ENCODE results near the gene FUS.
A peak's percentile ranks its signal among the peaks of the same experiment; 100 is the strongest.
"Not testable (repeated sequence)": the region's sequence is repeated elsewhere in the genome, so short reads cannot be mapped to it uniquely, and the experiment has no call there.

The FUS gene

GRCh38 chr16:31179747-31180459 is at the start of gene FUS:
TSS of gene FUS (plus strand) at chr16:31180139. CDS start at chr16:31180215, 76 bp downstream.
- peak; percentile 89 for DNase-seq

- no peak for DNase-seq
Observed at GRCh38 chr16:31130336-31130891, 49.5 kb upstream of the FUS start.

DNA sequence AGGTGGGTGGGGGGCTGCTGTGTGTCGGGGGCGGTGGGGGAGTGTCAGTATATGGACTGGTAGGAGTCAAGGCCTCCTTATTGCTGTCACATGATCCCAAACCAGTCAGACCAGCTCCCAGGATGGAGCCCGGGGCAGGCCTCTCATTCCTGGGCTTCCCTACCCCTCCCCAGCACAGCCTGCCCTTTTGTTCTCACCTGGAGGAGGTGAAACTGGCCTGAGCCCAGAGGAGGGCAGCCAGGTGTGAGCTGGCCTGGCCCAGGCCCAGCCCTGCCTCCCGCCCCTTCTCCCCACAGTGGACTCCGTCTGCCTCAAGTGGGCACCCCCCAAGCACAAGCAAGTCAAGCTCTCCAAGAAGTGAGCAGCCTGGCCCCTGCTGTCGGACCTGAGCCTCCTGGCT is 49.0 kb upstream of the FUS start:
- DNase-seq: no peak

DNA sequence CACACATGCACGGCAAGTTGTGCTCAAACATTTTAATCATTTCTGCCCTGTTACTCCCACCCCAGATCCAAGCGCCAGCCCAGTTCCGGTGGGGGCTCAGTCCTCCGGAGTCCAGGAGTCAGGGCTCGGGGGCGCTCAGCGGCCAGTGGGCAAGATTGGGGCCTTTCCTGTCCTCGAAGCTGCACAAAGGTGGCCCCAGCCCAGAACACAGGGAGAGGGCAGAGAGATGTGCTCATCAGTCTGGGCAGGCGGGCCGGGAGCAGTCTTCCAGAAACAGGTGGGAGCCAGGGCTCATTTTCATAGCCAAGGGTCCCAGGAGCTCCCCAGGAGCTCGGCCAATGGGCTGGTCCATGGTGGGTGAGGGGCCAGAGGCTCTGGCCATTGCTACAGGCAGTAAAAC is 48.5 kb upstream of the FUS start:
- no peak for DNase-seq

GRCh38 chr16:31131841-31132271 is 48.1 kb upstream of the FUS start:
- no peak for DNase-seq

DNA sequence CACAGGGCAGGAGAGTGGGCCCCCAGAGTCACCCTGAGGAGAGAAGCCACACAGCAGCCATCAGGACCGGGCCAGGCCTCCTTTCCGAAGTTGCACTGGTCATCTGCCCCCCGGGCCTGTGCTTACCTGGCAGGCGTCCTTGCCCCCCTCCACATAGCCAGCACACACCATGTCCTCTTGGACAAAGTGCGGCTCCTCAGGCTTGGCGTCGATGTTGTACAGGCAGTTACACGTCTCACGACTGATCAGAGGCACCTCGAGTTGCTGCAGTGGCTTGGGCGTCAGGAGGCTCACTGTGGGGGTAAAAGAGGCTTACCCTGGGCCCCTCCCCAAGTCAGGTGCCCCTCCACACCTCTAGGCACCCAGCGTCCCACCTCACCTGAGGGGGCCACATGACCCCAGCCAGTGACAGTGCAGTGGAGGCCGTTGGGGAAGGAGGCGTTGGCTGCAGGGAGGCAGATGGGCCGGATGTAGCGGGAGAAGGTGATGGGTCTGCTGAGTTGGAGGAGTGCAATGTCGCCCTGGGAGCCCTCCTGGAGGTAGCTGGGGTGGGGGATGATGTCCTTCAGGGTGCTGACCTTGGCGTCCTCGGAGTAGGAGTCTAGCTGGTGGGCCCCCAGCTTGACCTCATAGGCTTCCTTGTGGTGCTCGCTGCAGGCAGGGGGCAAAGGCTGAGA is 47.5 kb upstream of the FUS start:
- no peak for DNase-seq

DNA sequence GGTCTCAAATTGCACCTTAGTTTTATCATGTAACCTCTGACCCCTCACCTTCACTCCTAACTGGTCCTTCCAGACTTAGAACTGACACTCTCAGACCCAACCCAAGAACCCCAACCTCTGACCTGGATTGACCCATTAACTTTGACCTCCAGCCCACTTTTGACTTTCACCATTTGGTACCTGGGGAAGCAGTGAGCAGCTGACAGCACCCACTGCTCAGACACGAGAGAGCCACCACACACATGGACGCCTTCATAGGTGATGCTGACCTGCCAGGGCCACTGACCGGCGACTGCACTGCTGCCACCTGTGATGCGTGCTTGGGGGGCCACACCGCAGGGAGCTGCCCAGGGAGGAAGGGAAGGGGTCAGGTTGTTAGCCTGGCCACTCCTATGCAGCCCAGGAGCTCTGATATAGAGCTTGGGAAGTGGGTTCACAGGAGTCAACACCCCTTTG is 46.9 kb upstream of the FUS start:
- no peak for DNase-seq

DNA sequence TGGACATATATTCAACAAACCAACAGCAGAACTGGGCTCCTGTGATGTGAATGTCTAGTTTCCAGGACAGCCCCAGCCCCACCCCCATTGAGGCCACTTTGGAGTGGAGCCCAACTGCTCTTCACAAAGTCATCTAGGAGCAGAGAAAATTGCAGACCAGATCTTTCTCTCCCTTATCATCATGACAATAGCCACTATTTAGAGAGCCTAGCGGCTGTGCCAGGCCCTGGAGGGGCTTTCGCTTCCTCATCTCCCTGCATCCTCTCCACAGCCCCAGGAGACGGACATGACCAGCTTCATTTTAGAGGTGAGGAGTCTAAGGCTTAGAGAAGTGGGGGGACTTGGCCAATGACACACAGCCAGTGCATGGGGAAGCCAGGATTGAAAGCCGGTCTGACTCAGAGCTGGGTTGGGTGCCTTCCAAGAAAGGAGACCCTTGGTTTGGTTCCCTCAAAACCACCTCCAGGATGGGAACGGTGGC is 45.8 kb upstream of the FUS start:
- DNase-seq: no peak

- no peak for DNase-seq
Observed at GRCh38 chr16:31134625-31135534, 45.1 kb upstream of the FUS start.

DNA sequence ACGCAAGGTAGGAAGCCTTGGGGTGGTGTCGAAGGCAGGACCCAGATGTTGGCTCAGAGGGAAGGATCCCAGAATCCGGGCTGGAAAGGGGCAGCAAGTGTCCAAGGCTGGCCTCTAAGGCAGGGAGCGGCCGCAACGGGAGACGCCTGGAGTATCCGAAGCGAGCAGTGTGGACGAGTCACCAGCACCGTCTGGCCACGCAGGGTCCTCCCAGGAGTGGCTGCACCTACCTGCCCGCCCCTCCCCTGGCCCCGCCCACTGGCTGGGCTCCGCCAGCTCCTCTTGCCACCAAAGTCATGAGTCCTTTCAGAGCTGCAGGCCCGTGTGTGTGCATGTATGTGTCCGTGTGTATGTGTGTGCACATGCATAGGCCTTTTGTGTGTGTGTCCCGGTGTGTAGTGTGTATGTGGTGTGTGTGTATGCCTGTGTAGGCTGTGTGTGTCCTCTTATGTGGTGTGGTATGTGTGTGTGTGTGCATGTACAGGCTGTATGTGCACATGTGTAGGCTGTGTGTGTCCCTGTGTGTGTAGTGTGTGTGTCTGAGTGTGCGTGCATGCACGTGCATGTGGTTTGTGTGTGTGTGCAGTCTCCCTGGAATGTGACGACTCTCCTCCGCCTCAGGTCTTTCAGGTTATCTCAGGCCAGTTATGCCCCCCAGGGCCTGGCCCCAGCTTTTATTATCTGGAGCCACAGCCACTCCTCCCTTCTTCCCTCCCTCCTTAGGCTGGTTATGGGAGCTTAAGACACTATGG is 44.2 kb upstream of the FUS start, which contains the start of gene PRSS8:
PRSS8 (minus strand) TSS at position 193 of the 752 bp plus-strand sequence. CDS start 229 bp downstream, outside the sequence.
- no peak for DNase-seq

DNA sequence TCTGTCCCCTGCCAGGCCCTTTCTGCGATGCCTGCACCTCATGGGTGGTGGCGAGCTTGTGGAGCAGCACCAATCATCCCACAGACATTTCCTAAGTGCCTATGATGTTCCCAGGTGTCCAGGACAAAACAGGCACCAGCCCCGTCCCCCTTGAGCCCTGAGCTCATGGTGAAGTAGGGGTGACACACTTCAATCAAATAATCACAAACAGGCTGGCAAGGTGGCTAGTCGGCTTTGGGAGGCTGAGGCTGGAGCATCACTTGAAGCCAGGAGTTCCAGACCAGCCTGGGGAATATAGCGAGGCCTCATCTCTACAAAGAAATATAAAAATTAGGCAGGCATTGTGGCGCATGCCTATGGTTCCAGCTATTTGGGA is 43.7 kb upstream of the FUS start:
- no peak for DNase-seq

- not testable (repeated sequence) for DNase-seq
Observed at GRCh38 chr16:31136822-31137499, 43.0 kb upstream of the FUS start.

DNA sequence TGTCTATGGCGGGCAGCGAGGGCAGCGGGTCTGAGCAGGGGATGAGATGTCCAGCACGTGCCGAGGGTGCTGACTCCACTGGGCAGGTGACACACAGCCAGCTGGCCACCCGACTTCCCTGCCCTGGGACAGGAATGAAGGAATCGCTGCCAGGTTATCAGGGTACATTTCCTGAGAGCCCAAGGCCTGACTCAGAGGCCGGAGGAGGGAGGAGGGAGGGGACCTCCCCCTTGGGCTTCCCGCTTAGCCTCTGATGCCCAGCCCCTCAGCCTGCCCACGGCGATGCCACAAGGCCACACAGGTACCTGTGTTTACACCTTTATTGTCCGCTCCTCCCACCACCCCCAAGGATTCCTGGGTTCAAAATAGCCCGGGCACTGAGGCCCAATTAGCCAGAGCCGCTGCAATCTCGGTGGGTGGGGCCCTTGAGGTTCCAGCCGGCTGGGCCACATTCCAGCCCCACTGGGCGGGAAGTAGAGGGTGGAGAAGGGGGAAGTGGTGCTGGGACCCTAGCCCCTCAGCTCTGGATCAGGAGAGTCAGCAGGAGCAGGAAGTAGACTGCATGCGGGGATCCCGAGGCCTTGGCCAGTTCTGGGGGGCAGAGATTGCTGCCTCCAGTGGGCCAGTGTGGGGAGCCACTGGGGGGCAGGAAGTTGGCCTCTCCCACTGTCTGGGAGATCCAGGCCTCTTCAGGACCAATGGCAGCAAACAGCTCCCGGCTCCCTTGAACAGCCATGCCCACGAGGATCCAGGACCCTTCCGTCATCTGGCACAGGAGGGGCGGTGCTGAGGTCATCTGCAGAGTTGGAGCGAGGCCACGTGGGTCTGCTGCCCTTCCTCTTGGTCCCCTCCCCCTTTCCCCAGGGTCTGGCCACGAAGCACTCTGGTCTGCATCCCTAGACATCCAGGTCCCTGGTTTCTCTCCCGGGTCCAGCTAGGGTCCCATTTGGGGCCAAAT is 41.0 kb upstream of the FUS start:
- DNase-seq: no peak

- not testable (repeated sequence) for DNase-seq
Observed at GRCh38 chr16:31141071-31141469, 38.9 kb upstream of the FUS start.

- DNase-seq: peak; percentile 4
Observed at GRCh38 chr16:31141489-31142108, 38.3 kb upstream of the FUS start.

GRCh38 chr16:31142109-31143010 is 37.6 kb upstream of the FUS start:
- DNase-seq: peak; percentile 98

DNA sequence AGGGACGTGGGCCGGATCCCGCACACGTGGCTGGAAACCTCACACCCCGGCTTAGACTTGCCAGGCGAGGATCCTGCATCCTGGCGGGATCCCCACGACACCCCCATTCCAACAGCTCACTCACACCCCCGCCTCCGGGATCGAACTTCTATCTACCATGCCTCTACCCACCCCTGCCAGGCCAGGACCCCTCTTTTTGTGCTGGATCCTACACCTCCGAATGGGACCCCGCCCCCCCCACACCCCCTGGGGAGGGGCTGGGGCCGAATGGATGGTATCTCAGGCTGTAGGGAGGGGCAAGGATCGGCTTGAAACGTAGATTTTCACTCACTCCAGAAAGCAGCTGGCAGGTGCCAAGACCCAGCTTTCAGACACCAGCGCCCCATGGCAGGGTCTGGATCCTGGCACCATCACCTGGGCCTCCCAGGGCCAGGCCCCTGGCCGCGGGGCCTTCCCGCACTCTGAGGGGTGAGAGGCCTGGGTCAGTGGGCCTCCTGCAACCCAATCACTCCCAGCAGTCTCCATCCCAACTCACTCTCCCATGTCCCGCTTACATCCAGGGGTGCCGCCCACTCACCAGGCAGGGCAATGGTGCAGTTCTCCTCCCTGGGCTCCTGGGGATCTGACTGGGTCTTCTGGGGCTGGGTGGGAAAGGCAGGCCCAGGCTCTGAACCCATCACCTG is 36.8 kb upstream of the FUS start:
- no peak for DNase-seq

- DNase-seq: no peak
Observed at GRCh38 chr16:31143694-31144148, 36.2 kb upstream of the FUS start.
